PC-9 (cell line): ENCODE results near the gene GNG10. TPM values are rescaled to one million over a fixed set of nuclear protein-coding genes. Genes with fewer than 3 reads are reported as not detected.

Source experiments
- BruUV-seq: library from RNA; stranded (reverse); fragments of 400-500 nt; replicated peaks from 2 replicates; lab custom pipeline; 2021; lab: Mats Ljungman, UMichigan
- CTCF ChIA-PET: fragments of 300-600 bp; sonication (Branson Sonifier 250); formaldehyde crosslinking; loops from one replicate; lab custom pipeline; 2022; ENCODE audit warnings: antibody characterized with exemption; lab: Charles Lee
- POLR2A ChIA-PET: fragments of 300-600 bp; sonication (Branson Sonifier 250); formaldehyde crosslinking; loops from one replicate; lab custom pipeline; 2022; ENCODE audit warnings: antibody characterized with exemption; ENCODE audit not compliant: unreplicated experiment; lab: Charles Lee
- DNase-seq, 2 experiments: peaks; one replicate each; pipeline versions ENCODE4 v3.0.0 to v3.0.0-alpha.2; 2015 to 2022; ENCODE audit warnings: mixed read lengths in 1 of 2
- H2AFZ ChIP-seq: fragments of 200-600 bp; sonication (generic); 2 replicates; pipeline ENCODE4 v1.8.1; 2017; ENCODE audit warnings: antibody characterized with exemption
- H3F3A ChIP-seq: fragments of 200-600 bp; sonication (generic); 2 replicates; pipeline ENCODE4 v1.8.1; 2017; ENCODE audit warnings: antibody characterized with exemption, mild to moderate bottlenecking, low read depth; ENCODE audit not compliant: insufficient read depth
- H3K27ac ChIP-seq: fragments of 200-600 bp; sonication (generic); 2 replicates; pipeline ENCODE4 v1.6.1; 2016; ENCODE audit warnings: mixed run types
- H3K27me3 ChIP-seq: fragments of 200-600 bp; sonication (generic); 2 replicates; pipeline ENCODE4 v1.6.1; 2016; ENCODE audit warnings: low read depth, mixed run types; ENCODE audit not compliant: insufficient read depth
- H3K36me3 ChIP-seq: fragments of 200-600 bp; sonication (generic); 2 replicates; pipeline ENCODE4 v1.6.1; 2016; ENCODE audit warnings: low read depth, mixed run types
- H3K4me1 ChIP-seq: fragments of 200-600 bp; sonication (generic); replicated peaks from 2 replicates; pipeline ENCODE4 v1.6.1; 2016; ENCODE audit warnings: mixed run types; ENCODE audit not compliant: insufficient read depth
- H3K4me2 ChIP-seq: fragments of 200-600 bp; sonication (generic); 2 replicates; pipeline ENCODE4 v1.6.1; 2017; ENCODE audit warnings: mixed run types
- H3K4me3 ChIP-seq: fragments of 200-600 bp; sonication (generic); 2 replicates; pipeline ENCODE4 v1.6.1; 2016; ENCODE audit warnings: mixed run types
- H3K79me2 ChIP-seq: fragments of 200-600 bp; sonication (generic); 2 replicates; pipeline ENCODE4 v1.6.1; 2017; ENCODE audit warnings: low read depth, mixed run types
- H3K9me2 ChIP-seq: fragments of 200-600 bp; sonication (generic); 2 replicates; pipeline ENCODE4 v1.8.1; 2017; ENCODE audit warnings: mild to moderate bottlenecking; ENCODE audit not compliant: insufficient read depth
- H3K9me3 ChIP-seq: fragments of 200-600 bp; sonication (generic); 2 replicates; pipeline ENCODE4 v1.8.1; 2016; ENCODE audit warnings: low read depth; ENCODE audit not compliant: insufficient read depth
- H4K20me1 ChIP-seq: fragments of 200-600 bp; sonication (generic); 2 replicates; pipeline ENCODE4 v1.8.1; 2017; ENCODE audit not compliant: insufficient read depth
- EZH2 ChIP-seq: fragments of 200-600 bp; sonication (generic); IDR thresholded peaks from 2 replicates; pipeline ENCODE4 v1.8.0; 2017; ENCODE audit warnings: antibody characterized with exemption, low read depth
- intact Hi-C: fragments of 100-400 bp; cut with micrococcal nuclease; formaldehyde crosslinking; loops from one replicate; pipeline ENCODE4 v1.10.0; 2022; ENCODE audit not compliant: unreplicated experiment
- total RNA-seq: library from RNA; stranded (reverse); gene quantifications from 2 replicates; pipeline ENCODE4 v1.2.3, GENCODE V29; 2021
- TF ChIP-seq, protein P1 (sequence below): fragments of 200-600 bp; sonication (generic); conservative IDR thresholded peaks from 2 replicates; pipeline ENCODE4 v1.6.1; 2017; ENCODE audit warnings: mixed run types, antibody characterized with exemption, mild to moderate bottlenecking, moderate library complexity

Gene GNG10
- total RNA-seq, 1 experiment from 2014 or later, result 70.8 TPM

DNA sequence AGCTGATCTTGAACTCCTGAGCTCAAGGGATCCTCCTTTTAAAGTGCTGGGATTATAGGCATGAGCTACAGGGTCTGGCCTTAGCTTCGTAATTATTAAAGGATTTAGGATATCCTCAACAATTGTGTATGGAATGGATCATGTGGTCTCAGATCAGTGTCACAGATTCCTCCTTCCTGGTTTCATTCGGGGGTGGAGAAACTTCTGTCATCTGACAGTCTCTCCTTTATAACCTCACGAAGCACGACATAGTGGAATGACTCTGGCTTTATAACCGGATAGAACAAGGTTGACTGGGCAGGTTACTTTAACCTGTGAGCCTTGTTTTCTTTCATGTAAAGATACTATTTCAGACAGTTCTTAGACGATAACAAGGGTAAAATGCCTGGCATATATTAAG, 4.4 kb upstream of the GNG10 start:
- Histone ChIP-seq H2AFZ (no peak overlapping the region), H3F3A (peaks cover 1% of the 10 kb centered on the region; the same call in 1 of the 2 replicates), H3K9me3 (no peaks in the 10 kb centered on the region), H3K4me1 (no peaks in the 10 kb centered on the region), H3K27me3 (no peaks in the 10 kb centered on the region), H3K79me2 (peaks cover 2% of the 10 kb centered on the region), H4K20me1 (no peaks in the 10 kb centered on the region), H3K36me3 (peaks cover 14% of the 10 kb centered on the region), H3K27ac (no peak overlapping the region), H3K4me2 (no peak overlapping the region), H3K4me3 (no peak overlapping the region), H3K9me2 (no peaks in the 10 kb centered on the region)
- ChIA-PET POLR2A (no interaction called here), CTCF (no interaction called here)
- DNase-seq, result no peak
- intact Hi-C loops, result no loop called here
- TF ChIP-seq, protein P1, sequence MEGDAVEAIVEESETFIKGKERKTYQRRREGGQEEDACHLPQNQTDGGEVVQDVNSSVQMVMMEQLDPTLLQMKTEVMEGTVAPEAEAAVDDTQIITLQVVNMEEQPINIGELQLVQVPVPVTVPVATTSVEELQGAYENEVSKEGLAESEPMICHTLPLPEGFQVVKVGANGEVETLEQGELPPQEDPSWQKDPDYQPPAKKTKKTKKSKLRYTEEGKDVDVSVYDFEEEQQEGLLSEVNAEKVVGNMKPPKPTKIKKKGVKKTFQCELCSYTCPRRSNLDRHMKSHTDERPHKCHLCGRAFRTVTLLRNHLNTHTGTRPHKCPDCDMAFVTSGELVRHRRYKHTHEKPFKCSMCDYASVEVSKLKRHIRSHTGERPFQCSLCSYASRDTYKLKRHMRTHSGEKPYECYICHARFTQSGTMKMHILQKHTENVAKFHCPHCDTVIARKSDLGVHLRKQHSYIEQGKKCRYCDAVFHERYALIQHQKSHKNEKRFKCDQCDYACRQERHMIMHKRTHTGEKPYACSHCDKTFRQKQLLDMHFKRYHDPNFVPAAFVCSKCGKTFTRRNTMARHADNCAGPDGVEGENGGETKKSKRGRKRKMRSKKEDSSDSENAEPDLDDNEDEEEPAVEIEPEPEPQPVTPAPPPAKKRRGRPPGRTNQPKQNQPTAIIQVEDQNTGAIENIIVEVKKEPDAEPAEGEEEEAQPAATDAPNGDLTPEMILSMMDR, result no peak
- TF ChIP-seq EZH2, result no peak
- no TSS peak for BruUV-seq

- no peak overlapping the region for H2AFZ ChIP-seq
- intact Hi-C loops, result no loop called here
- TF ChIP-seq, protein P1, result no peak
- TF ChIP-seq EZH2, result no peak
- no peaks in the 10 kb centered on the region for H3K9me3 ChIP-seq
- H3K27ac ChIP-seq, result no peak overlapping the region
- POLR2A ChIA-PET, result no interaction called here
- no peaks in the 10 kb centered on the region for H3K9me2 ChIP-seq
- no peak for DNase-seq
- no peaks in the 10 kb centered on the region for H3K27me3 ChIP-seq
- peaks cover 11% of the 10 kb centered on the region; the same call in 1 of the 2 replicates for H3F3A ChIP-seq
- H3K4me3 ChIP-seq, result no peak overlapping the region
- CTCF ChIA-PET, result no interaction called here
- no peak overlapping the region for H3K4me2 ChIP-seq
- H3K79me2 ChIP-seq, result peaks cover 12% of the 10 kb centered on the region
- H3K36me3 ChIP-seq, result peaks cover 2% of the 10 kb centered on the region
- peaks cover 16% of the 10 kb centered on the region for H3K4me1 ChIP-seq
- no TSS peak for BruUV-seq
- no peaks in the 10 kb centered on the region for H4K20me1 ChIP-seq
Observed at GRCh38 chr9:111658943-111659342, 2.5 kb upstream of the GNG10 start.

GRCh38 chr9:111659691-111660090, 1.7 kb upstream of the GNG10 start:
- no peaks in the 10 kb centered on the region for H3K27me3 ChIP-seq
- H3K4me1 ChIP-seq, result peaks cover 16% of the 10 kb centered on the region
- ChIA-PET POLR2A (no interaction called here), CTCF (no interaction called here)
- peaks cover 19% of the 10 kb centered on the region for H3K79me2 ChIP-seq
- DNase-seq, result no peak
- H3K9me2 ChIP-seq, result no peaks in the 10 kb centered on the region
- no peak overlapping the region for H3K4me2 ChIP-seq
- H4K20me1 ChIP-seq, result no peaks in the 10 kb centered on the region; the same call in 1 of the 2 replicates
- H3K4me3 ChIP-seq, result no peak overlapping the region
- H3K9me3 ChIP-seq, result no peaks in the 10 kb centered on the region
- intact Hi-C loops, result loop anchor here (5.0 kb wide), 2 partner anchors 177 to 413 kb away; partner anchors contain the start of gene ECPAS
- no TSS peak for BruUV-seq
- H2AFZ ChIP-seq, result no peak overlapping the region
- no peak for TF ChIP-seq EZH2
- TF ChIP-seq, protein P1, result no peak
- peaks cover 11% of the 10 kb centered on the region; the same call in 1 of the 2 replicates for H3F3A ChIP-seq
- 0 out of 2 replicates have a peak, but pooled peaks cover 6% of the 10 kb centered on the region for H3K36me3 ChIP-seq
- H3K27ac ChIP-seq, result no peak overlapping the region
